Neural progenitor cell (in vitro differentiated cells): ENCODE results near the gene TBC1D4. TPM values are rescaled to one million over a fixed set of nuclear protein-coding genes. Genes with fewer than 3 reads are reported as not detected.

ENCODE experiments used
- DNase-seq: peaks from one replicate; pipeline ENCODE4 v3.0.0-alpha.2; 2016; ENCODE audit warnings: low spot score
- H2AFZ ChIP-seq: fragments of 200-600 bp; sonication (generic); replicated peaks from 2 replicates; pipeline ENCODE4 v1.6.1; 2016; ENCODE audit warnings: antibody characterized with exemption
- H3F3A ChIP-seq: fragments of 200-600 bp; sonication (generic); 2 replicates; pipeline ENCODE4 v1.6.1; 2016; ENCODE audit warnings: antibody characterized with exemption, low read depth
- H3K27ac ChIP-seq: fragments of 200-600 bp; sonication (generic); 2 replicates; pipeline ENCODE4 v1.5.1; 2016; ENCODE audit warnings: mild to moderate bottlenecking
- H3K27me3 ChIP-seq: fragments of 200-600 bp; sonication (generic); 2 replicates; pipeline ENCODE4 v1.6.1; 2016; ENCODE audit warnings: mild to moderate bottlenecking, moderate library complexity
- H3K36me3 ChIP-seq: fragments of 200-600 bp; sonication (generic); 2 replicates; pipeline ENCODE4 v1.5.1; 2016
- H3K4me1 ChIP-seq: fragments of 200-600 bp; sonication (generic); 2 replicates; pipeline ENCODE4 v1.6.1; 2016; ENCODE audit warnings: mixed run types
- H3K4me2 ChIP-seq: fragments of 200-600 bp; sonication (generic); 2 replicates; pipeline ENCODE4 v1.6.1; 2016
- H3K4me3 ChIP-seq: fragments of 200-600 bp; sonication (generic); 2 replicates; pipeline ENCODE4 v1.5.1; 2016
- H3K79me2 ChIP-seq: fragments of 200-600 bp; sonication (generic); 2 replicates; pipeline ENCODE4 v1.6.1; 2016; ENCODE audit warnings: low read depth
- H3K9ac ChIP-seq: fragments of 200-600 bp; sonication (generic); 2 replicates; pipeline ENCODE4 v1.6.1; 2016
- H3K9me3 ChIP-seq: fragments of 200-600 bp; sonication (generic); 2 replicates; pipeline ENCODE4 v1.5.1; 2016; ENCODE audit warnings: low read depth
- H4K20me1 ChIP-seq: fragments of 200-600 bp; sonication (generic); 2 replicates; pipeline ENCODE4 v1.6.1; 2016; ENCODE audit warnings: low read depth
- H3K27ac Mint-ChIP-seq: 3 replicates; pipeline ENCODE4 v1.8.0; 2021; ENCODE audit warnings: mixed read lengths
- H3K27me3 Mint-ChIP-seq: 2 replicates; pipeline ENCODE4 v1.8.0; 2022; ENCODE audit warnings: low read depth, mild to moderate bottlenecking, inconsistent platforms, moderate library complexity, mixed read lengths; ENCODE audit not compliant: insufficient read depth
- H3K36me3 Mint-ChIP-seq: 3 replicates; pipeline ENCODE4 v1.8.0; 2021; ENCODE audit warnings: mixed read lengths
- H3K4me1 Mint-ChIP-seq: 3 replicates; pipeline ENCODE4 v1.8.0; 2021; ENCODE audit warnings: mixed read lengths
- H3K4me3 Mint-ChIP-seq: 3 replicates; pipeline ENCODE4 v1.8.0; 2021; ENCODE audit warnings: mild to moderate bottlenecking, moderate library complexity, mixed read lengths
- H3K9me3 Mint-ChIP-seq: 3 replicates; pipeline ENCODE4 v1.8.0; 2020; ENCODE audit warnings: mixed read lengths
- CTCF ChIP-seq: fragments of 200-600 bp; sonication (generic); IDR thresholded peaks from 2 replicates; pipeline ENCODE4 v1.5.1; 2017; ENCODE audit warnings: antibody characterized with exemption, mild to moderate bottlenecking
- EZH2 ChIP-seq: fragments of 200-600 bp; sonication (generic); IDR thresholded peaks from 2 replicates; pipeline ENCODE4 v1.6.1; 2017; ENCODE audit warnings: antibody characterized with exemption, mild to moderate bottlenecking, moderate library complexity
- EZH2phosphoT487 ChIP-seq: fragments of 200-600 bp; sonication (generic); IDR thresholded peaks from 2 replicates; pipeline ENCODE4 v1.6.1; 2017; ENCODE audit warnings: antibody characterized with exemption
- total RNA-seq: library from RNA; depleted of rRNA; stranded (reverse); fragments of >200 nt; gene quantifications from 2 replicates; pipeline ENCODE4 v1.2.3, GENCODE V29; 2015; ENCODE audit warnings: low replicate concordance

The TBC1D4 gene
- total RNA-seq, 1 donor from 2014 or later: 14.3 TPM

DNA sequence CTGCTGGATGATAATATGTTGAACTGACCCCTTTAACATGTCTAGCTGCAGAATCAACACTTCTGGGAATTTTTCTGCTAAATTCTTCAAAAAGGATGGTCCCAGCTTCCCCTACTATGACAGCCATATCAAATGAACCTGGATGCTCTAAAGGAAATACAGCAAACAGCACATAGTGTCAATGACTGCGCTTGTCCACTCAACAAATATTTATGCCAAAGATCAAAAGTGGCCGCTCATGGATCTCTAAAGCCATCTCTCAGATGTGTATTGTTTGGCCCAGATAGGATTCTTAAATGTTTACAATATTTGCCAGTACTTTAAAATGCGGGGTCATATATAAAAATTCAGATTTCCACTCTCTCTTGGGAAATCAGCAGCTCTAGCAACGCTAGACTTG is 3.3 kb downstream of the TBC1D4 start:
- TF ChIP-seq EZH2 (no peak), CTCF (no peak), EZH2phosphoT487 (no peak)
- peaks cover 6% of the 10 kb centered on the region for H4K20me1 ChIP-seq
- Mint-ChIP-seq H3K4me1 (peaks cover 17% of the 10 kb centered on the region), H3K4me3 (no peak overlapping the region), H3K36me3 (no peaks in the 10 kb centered on the region), H3K27ac (no peak overlapping the region), H3K9me3 (no peaks in the 10 kb centered on the region), H3K27me3 (peaks cover 3% of the 10 kb centered on the region)
- H3K9ac ChIP-seq: no peak overlapping the region
- H3K79me2 ChIP-seq: peaks cover 27% of the 10 kb centered on the region
- peaks cover 17% of the 10 kb centered on the region for H3F3A ChIP-seq
- no peak overlapping the region for H2AFZ ChIP-seq
- no peak overlapping the region for H3K27ac ChIP-seq
- H3K4me3 ChIP-seq: no peak overlapping the region
- H3K9me3 ChIP-seq: no peaks in the 10 kb centered on the region
- H3K4me2 ChIP-seq: no peak overlapping the region
- no peaks in the 10 kb centered on the region for H3K36me3 ChIP-seq
- H3K27me3 ChIP-seq: peaks cover 20% of the 10 kb centered on the region
- no peak for DNase-seq
- H3K4me1 ChIP-seq: peaks cover 9% of the 10 kb centered on the region

- TF ChIP-seq EZH2phosphoT487: no peak
- TF ChIP-seq CTCF: no peak
- no peak for TF ChIP-seq EZH2
- no peak overlapping the region for H3K4me3 Mint-ChIP-seq
- H3F3A ChIP-seq: no peaks in the 10 kb centered on the region
- no peaks in the 10 kb centered on the region for H3K36me3 ChIP-seq
- H3K4me3 ChIP-seq: no peak overlapping the region
- H3K36me3 Mint-ChIP-seq: no peaks in the 10 kb centered on the region
- H3K4me1 ChIP-seq: peaks cover under 1% of the 10 kb centered on the region
- H3K27ac Mint-ChIP-seq: no peak overlapping the region
- no peak overlapping the region for H3K4me2 ChIP-seq
- no peak overlapping the region for H3K27ac ChIP-seq
- H2AFZ ChIP-seq: no peak overlapping the region
- peaks cover 4% of the 10 kb centered on the region for H3K4me1 Mint-ChIP-seq
- no peaks in the 10 kb centered on the region for H3K9me3 ChIP-seq
- peaks cover 22% of the 10 kb centered on the region for H3K79me2 ChIP-seq
- H4K20me1 ChIP-seq: peaks cover under 1% of the 10 kb centered on the region
- H3K9me3 Mint-ChIP-seq: peaks cover 2% of the 10 kb centered on the region
- H3K9ac ChIP-seq: no peak overlapping the region
- H3K27me3 ChIP-seq: peaks cover 8% of the 10 kb centered on the region
- no peak for DNase-seq
- no peaks in the 10 kb centered on the region for H3K27me3 Mint-ChIP-seq
These were observed 7.0 kb downstream of the TBC1D4 start for GRCh38 chr13:75474956-75475355.

- Histone ChIP-seq H3K27ac (no peak overlapping the region), H3F3A (no peaks in the 10 kb centered on the region), H3K4me1 (no peaks in the 10 kb centered on the region), H3K27me3 (no peaks in the 10 kb centered on the region), H3K4me3 (no peak overlapping the region), H3K4me2 (no peak overlapping the region), H3K79me2 (peaks cover 10% of the 10 kb centered on the region), H3K9me3 (no peaks in the 10 kb centered on the region), H2AFZ (no peak overlapping the region), H3K9ac (no peak overlapping the region), H4K20me1 (no peaks in the 10 kb centered on the region), H3K36me3 (no peaks in the 10 kb centered on the region)
- H3K27ac Mint-ChIP-seq: no peak overlapping the region
- no peak overlapping the region for H3K4me3 Mint-ChIP-seq
- TF ChIP-seq EZH2 (no peak), CTCF (no peak), EZH2phosphoT487 (no peak)
- peaks cover 2% of the 10 kb centered on the region for H3K9me3 Mint-ChIP-seq
- H3K36me3 Mint-ChIP-seq: peaks cover 4% of the 10 kb centered on the region
- no peak for DNase-seq
- H3K4me1 Mint-ChIP-seq: peaks cover 4% of the 10 kb centered on the region
- peaks cover 2% of the 10 kb centered on the region for H3K27me3 Mint-ChIP-seq
These were observed 8.5 kb downstream of the TBC1D4 start for GRCh38 chr13:75473468-75473867.
